ENCODE results near the gene ASIC2.

The ASIC2 gene

GRCh38 chr17:33055171-33055611, 237.9 kb downstream of the ASIC2 start:
- no peak for DNase-seq

GRCh38 chr17:33054412-33054811, 238.7 kb downstream of the ASIC2 start:
- no peak for DNase-seq

GRCh38 chr17:33053676-33054075, 239.4 kb downstream of the ASIC2 start:
- DNase-seq = no peak

GRCh38 chr17:33052856-33053255, 240.2 kb downstream of the ASIC2 start:
- DNase-seq = no peak

- no peak for DNase-seq
Observed at GRCh38 chr17:33050611-33051140, 242.4 kb downstream of the ASIC2 start.

- DNase-seq = peak; percentile 50
Observed at GRCh38 chr17:33049781-33050414, 243.2 kb downstream of the ASIC2 start.

- DNase-seq = no peak
Observed at GRCh38 chr17:33046361-33047255, 246.5 kb downstream of the ASIC2 start.

GRCh38 chr17:33045216-33045615, 247.9 kb downstream of the ASIC2 start:
- DNase-seq = no peak

- DNase-seq = no peak
Observed at GRCh38 chr17:33044771-33045170, 248.3 kb downstream of the ASIC2 start.

GRCh38 chr17:33040461-33040860, 252.6 kb downstream of the ASIC2 start:
- no peak for DNase-seq

GRCh38 chr17:33039874-33040273, 253.2 kb downstream of the ASIC2 start:
- no peak for DNase-seq

- peak; percentile 13 for DNase-seq
Observed at GRCh38 chr17:33038740-33039139, 254.4 kb downstream of the ASIC2 start.

- no peak for DNase-seq
Observed at GRCh38 chr17:33033176-33033575, 259.9 kb downstream of the ASIC2 start.

- DNase-seq = no peak
Observed at GRCh38 chr17:33028778-33029177, 264.3 kb downstream of the ASIC2 start.

- DNase-seq = no peak
Observed at GRCh38 chr17:33028061-33028460, 265.0 kb downstream of the ASIC2 start.

GRCh38 chr17:33024688-33025486, 268.2 kb downstream of the ASIC2 start:
- no peak for DNase-seq

- no peak for DNase-seq
Observed at GRCh38 chr17:33023790-33024189, 269.3 kb downstream of the ASIC2 start.

GRCh38 chr17:33021731-33022408, 271.2 kb downstream of the ASIC2 start:
- no peak for DNase-seq

GRCh38 chr17:33019161-33019890, 273.8 kb downstream of the ASIC2 start:
- no peak for DNase-seq

- no peak for DNase-seq
Observed at GRCh38 chr17:33017366-33017765, 275.7 kb downstream of the ASIC2 start.

- DNase-seq = no peak
Observed at GRCh38 chr17:33016920-33017319, 276.2 kb downstream of the ASIC2 start.
